Renal cortex interstitium (tissue), 11 donors: ENCODE data around the gene HTRA1. TPM values are rescaled to one million over a fixed set of nuclear protein-coding genes. Genes with fewer than 3 reads are reported as not detected.

Source experiments
- DNase-seq, 11 donors: peaks; one replicate each; pipeline ENCODE4 v3.0.0-alpha.2; 2013; ENCODE audit warnings: low read depth in 9 of 11, low spot score in 4 of 11; ENCODE audit errors: extremely low read depth in 1 of 11
- polyA plus RNA-seq, 3 donors: library from polyadenylated mRNA; unstranded; fragments of 120-200 nt; gene quantifications; one replicate each; pipeline ENCODE4 v1.2.1, GENCODE V29; 2013; ENCODE audit not compliant: insufficient read length in 3 of 3

The HTRA1 gene
- polyA plus RNA-seq, 3 donors = 158 to 183 (median 158) TPM

- DNase-seq = no peak
These were observed 97.9 kb downstream of the HTRA1 start for GRCh38 chr10:122559228-122559627.

GRCh38 chr10:122560279-122560804, 99.0 kb downstream of the HTRA1 start, which contains the start of gene DMBT1:
Gene DMBT1, plus strand, starts transcription at chr10:122560754. Its CDS starts 17 bp downstream, at chr10:122560771.
- DNase-seq = no peak

- DNase-seq = no peak
These were observed 99.9 kb downstream of the HTRA1 start for GRCh38 chr10:122561212-122561611.

GRCh38 chr10:122561792-122562191, 100.4 kb downstream of the HTRA1 start:
- no peak for DNase-seq

Other genes with a start within 250 kb of the HTRA1 start
- gene BTBD16, start 190.3 kb upstream of the HTRA1 start, polyA plus RNA-seq = under 1 TPM; 0.36 to 0.95 (median 0.73) TPM
- gene PLEKHA1, start 86.8 kb upstream of the HTRA1 start, polyA plus RNA-seq = 100 to 1,000 TPM in 2 of 3 donors, 10 to 100 TPM in 1; 80.9 to 103 (median 102) TPM
- gene ARMS2, start 6.9 kb upstream of the HTRA1 start, polyA plus RNA-seq = under 1 TPM in 2 of 3 donors, not detected in 1; 0.24 to 0.31 TPM
- under 1 TPM; 0.12 to 0.36 (median 0.16) TPM for gene DMBT1, start 99.2 kb downstream of the HTRA1 start, polyA plus RNA-seq
- gene C10orf120, start 238.3 kb downstream of the HTRA1 start, polyA plus RNA-seq = not detected